T-cell (primary cell): ENCODE results near the gene NEURL4. TPM values are rescaled to one million over a fixed set of nuclear protein-coding genes. Genes with fewer than 3 reads are reported as not detected.

Experiments used
- ATAC-seq, 4 experiments: fragments of 200-7000 bp in 3 of 4; fragments of 150-1000 bp in 1 of 4; cut with Tn5 transposase; replicated peaks in 1 of 4; 1 replicate in 3 of 4; 2 replicates in 1 of 4; pipeline ENCODE4 v1.10.0; 2021; ENCODE audit warnings: moderate library complexity in 3 of 4, mild to moderate bottlenecking in 2 of 4, moderate number of reproducible peaks in 1 of 4
- CTCF ChIA-PET, 2 donors: fragments of 300-600 bp; sonication (Branson Sonifier 250); formaldehyde crosslinking; loops; one replicate each; lab custom pipeline; 2022; ENCODE audit warnings: antibody characterized with exemption in 2 of 2; lab: Charles Lee
- POLR2A ChIA-PET, 2 donors: fragments of 300-600 bp; sonication (Branson Sonifier 250); formaldehyde crosslinking; loops; one replicate each; lab custom pipeline; 2022; ENCODE audit warnings: antibody characterized with exemption in 2 of 2; lab: Charles Lee
- DNase-seq, 35 experiments: peaks; one replicate each; pipeline versions ENCODE4 v3.0.0 to v3.0.0-alpha.2; 2013 to 2023
- H3K27ac ChIP-seq: one replicate; pipeline ENCODE4 v1.5.1; 2013; ENCODE audit warnings: low read length
- H3K27me3 ChIP-seq, 2 experiments: replicated peaks in 1 of 2; 1 replicate in 1 of 2; 2 replicates in 1 of 2; pipeline versions ENCODE4 v1.6.1 to v1.7.0; 2013; ENCODE audit warnings: low read length in 1 of 2, mixed read lengths in 1 of 2; ENCODE audit not compliant: control insufficient read depth in 2 of 2, insufficient read depth in 2 of 2; ENCODE audit errors: extremely low read depth in 1 of 2
- H3K36me3 ChIP-seq, 2 donors: 1 replicate in 1 of 2; 2 replicates in 1 of 2; pipeline versions ENCODE4 v1.6.1 to v1.7.0; 2013; ENCODE audit warnings: low read length in 1 of 2; ENCODE audit not compliant: control insufficient read depth in 2 of 2, insufficient read depth in 1 of 2; ENCODE audit errors: extremely low read depth in 1 of 2
- H3K4me1 ChIP-seq, 2 experiments: 1 replicate in 1 of 2; 2 replicates in 1 of 2; pipeline versions ENCODE4 v1.6.1 to v1.7.0; 2013; ENCODE audit warnings: low read length in 2 of 2, mixed read lengths in 1 of 2; ENCODE audit not compliant: insufficient read depth in 2 of 2, control insufficient read depth in 1 of 2; ENCODE audit errors: extremely low read depth in 1 of 2
- H3K4me3 ChIP-seq, 2 donors: 1 replicate in 1 of 2; 2 replicates in 1 of 2; pipeline versions ENCODE4 v1.5.1 to v1.7.0; 2013; ENCODE audit warnings: mild to moderate bottlenecking in 2 of 2, low read length in 1 of 2, moderate library complexity in 1 of 2; ENCODE audit not compliant: control insufficient read depth in 1 of 2; ENCODE audit errors: extremely low read depth in 1 of 2
- H3K9me3 ChIP-seq: 2 replicates; pipeline ENCODE4 v1.7.0; 2013
- H3K27ac Mint-ChIP-seq, 2 donors: one replicate each; pipeline ENCODE4 v1.8.0; 2020 to 2021; ENCODE audit warnings: mild to moderate bottlenecking in 2 of 2, mixed read lengths in 2 of 2
- H3K27me3 Mint-ChIP-seq, 2 donors: one replicate each; pipeline ENCODE4 v1.8.0; 2021 to 2022; ENCODE audit warnings: mixed read lengths in 2 of 2
- H3K36me3 Mint-ChIP-seq: one replicate; pipeline ENCODE4 v1.8.0; 2021; ENCODE audit warnings: mixed read lengths
- H3K4me1 Mint-ChIP-seq, 3 donors: one replicate each; pipeline ENCODE4 v1.8.0; 2020 to 2022; ENCODE audit warnings: mixed read lengths in 3 of 3, mild to moderate bottlenecking in 1 of 3
- H3K4me3 Mint-ChIP-seq, 3 donors: one replicate each; pipeline ENCODE4 v1.8.0; 2020 to 2022; ENCODE audit warnings: mild to moderate bottlenecking in 3 of 3, mixed read lengths in 3 of 3, moderate library complexity in 3 of 3
- H3K9me3 Mint-ChIP-seq, 3 donors: one replicate each; pipeline ENCODE4 v1.8.0; 2020 to 2022; ENCODE audit warnings: mixed read lengths in 3 of 3
- WGBS: methylation state at CpG from one replicate; pipeline ENCODE4 v1.1.5; 2013; ENCODE audit warnings: missing lambda C conversion rate; ENCODE audit not compliant: insufficient coverage; 5-methylcytosine and 5-hydroxymethylcytosine counted together
- total RNA-seq, 35 experiments: library from RNA in 6 of 35; stranded (reverse) in 6 of 35; fragments of 120-200 nt in 1 of 35; gene quantifications; one replicate each; pipeline versions ENCODE4 v1.2.1 to v1.2.4 and lab custom pipeline; 2013 to 2026

Gene NEURL4
- total RNA-seq, 5 donors from 2014 or later (not counting 1 experiment from before 2014, with no cell fraction given): 49.5 to 90.2 (median 80.0) TPM

DNA sequence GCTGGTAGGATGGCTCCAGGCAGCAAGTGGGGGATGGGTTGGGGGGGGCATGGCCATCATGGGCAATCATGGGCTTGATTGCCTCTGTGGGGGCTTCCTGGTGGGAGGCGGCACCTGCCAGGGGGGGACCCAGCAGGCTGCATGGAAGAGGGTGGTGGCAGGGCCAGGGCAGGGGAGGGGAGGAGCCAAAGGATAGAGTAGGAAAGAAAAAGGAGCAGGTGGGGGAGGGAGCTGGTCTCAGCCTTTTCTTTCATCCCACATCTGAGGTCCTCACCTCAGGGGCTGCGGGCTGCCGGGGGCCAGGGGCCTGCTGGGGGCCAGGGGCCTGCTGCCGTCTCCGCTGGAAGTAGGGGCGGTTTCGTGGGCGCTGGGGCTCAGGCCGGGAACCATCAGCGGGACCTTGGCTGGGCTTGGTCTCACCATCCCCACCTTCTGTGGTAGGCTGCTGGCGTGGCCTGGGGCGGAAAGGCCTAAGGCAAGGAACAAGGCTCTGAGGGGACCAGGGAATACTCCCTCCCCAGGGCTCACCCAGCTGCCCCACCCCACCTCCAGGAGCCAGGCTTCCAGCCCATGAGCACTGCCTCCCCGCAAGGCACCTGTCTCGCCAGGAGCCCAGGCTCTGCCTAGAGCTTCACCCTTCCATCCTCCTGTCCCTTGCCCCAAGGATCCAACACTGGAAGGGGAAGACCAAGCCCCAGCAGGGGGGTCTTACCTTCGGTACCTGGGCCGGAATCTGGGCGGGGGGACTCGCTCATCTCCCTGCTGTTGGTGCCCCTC lies 39.7 kb downstream of the NEURL4 start:
- WGBS: 75% methylated on average over 5 of the region's 18 CpGs
- H3K36me3 Mint-ChIP-seq: no peaks in the 10 kb centered on the region
- H3K27me3 Mint-ChIP-seq: peaks cover 7 to 38% of the 10 kb centered on the region in 2 donors
- no peak for ATAC-seq
- no peak overlapping the region for H3K4me3 ChIP-seq
- DNase-seq: no peak
- no peaks in the 10 kb centered on the region for H3K9me3 Mint-ChIP-seq
- H3K27ac Mint-ChIP-seq: no peak overlapping the region
- ChIA-PET CTCF (no interaction called here), POLR2A (no interaction called here)
- H3K4me3 Mint-ChIP-seq: no peak overlapping the region
- H3K27me3 ChIP-seq: peaks cover 4 to 83% of the 10 kb centered on the region in 2 experiments
- peaks cover 0 to 9% of the 10 kb centered on the region in 2 experiments for H3K4me1 ChIP-seq
- H3K36me3 ChIP-seq: no peaks in the 10 kb centered on the region
- H3K4me1 Mint-ChIP-seq: peaks cover 5 to 8% (median 6%) of the 10 kb centered on the region in 3 donors
- H3K27ac ChIP-seq: no peak overlapping the region
- no peaks in the 10 kb centered on the region for H3K9me3 ChIP-seq

DNA sequence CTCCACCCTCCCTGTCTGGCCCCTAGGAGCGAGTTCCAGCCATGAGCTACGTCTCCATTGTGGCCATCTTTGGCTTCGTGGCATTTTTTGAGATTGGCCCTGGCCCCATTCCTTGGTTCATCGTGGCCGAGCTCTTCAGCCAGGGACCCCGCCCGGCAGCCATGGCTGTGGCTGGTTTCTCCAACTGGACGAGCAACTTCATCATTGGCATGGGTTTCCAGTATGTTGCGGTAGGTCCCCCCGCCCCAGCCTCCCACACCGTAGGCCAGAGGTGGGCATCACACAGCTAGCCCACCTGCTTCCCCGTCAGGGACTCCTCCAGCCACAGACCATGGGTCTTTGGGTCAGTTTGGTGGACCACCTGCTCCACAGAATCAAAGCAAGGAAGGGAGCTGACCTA lies 43.5 kb downstream of the NEURL4 start:
- no peak for DNase-seq
- no peaks in the 10 kb centered on the region for H3K36me3 ChIP-seq
- H3K27ac ChIP-seq: no peak overlapping the region
- ChIA-PET POLR2A (no interaction called here), CTCF (interaction anchor here in 1 of 2 donors (1.1 kb wide), 1 partner anchor 12 kb away, joined by 7 read pairs; no protein-coding TSS in a partner anchor)
- H3K27me3 Mint-ChIP-seq: peaks cover 16 to 51% of the 10 kb centered on the region in 2 donors
- no peak overlapping the region for H3K4me3 Mint-ChIP-seq
- peaks cover 13 to 25% (median 17%) of the 10 kb centered on the region in 3 donors for H3K4me1 Mint-ChIP-seq
- H3K27ac Mint-ChIP-seq: no peak overlapping the region
- peaks cover 6 to 20% of the 10 kb centered on the region in 2 experiments for H3K4me1 ChIP-seq
- no peaks in the 10 kb centered on the region for H3K9me3 Mint-ChIP-seq
- peaks cover 0 to 89% of the 10 kb centered on the region in 2 experiments for H3K27me3 ChIP-seq
- H3K9me3 ChIP-seq: no peaks in the 10 kb centered on the region
- no peaks in the 10 kb centered on the region for H3K36me3 Mint-ChIP-seq
- ATAC-seq: no peak
- 81% methylated on average over 12 of the region's 12 CpGs for WGBS
- no peak overlapping the region for H3K4me3 ChIP-seq

DNA sequence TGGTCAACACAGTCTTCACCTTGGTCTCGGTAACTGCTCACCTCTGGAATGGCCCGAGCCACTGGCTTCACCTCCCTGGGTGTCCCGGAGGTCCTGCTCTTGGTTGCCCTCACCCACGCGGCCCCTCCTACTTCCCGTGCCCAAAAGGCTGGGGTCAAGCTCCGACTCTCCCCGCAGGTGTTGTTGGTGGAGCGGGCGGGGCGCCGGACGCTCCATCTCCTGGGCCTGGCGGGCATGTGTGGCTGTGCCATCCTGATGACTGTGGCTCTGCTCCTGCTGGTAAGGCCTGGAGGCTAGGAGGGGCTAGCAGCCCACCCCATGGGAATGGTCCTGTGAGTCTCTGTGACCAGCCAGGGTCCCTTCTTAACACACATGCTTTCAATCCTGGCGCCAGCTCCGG lies 44.2 kb downstream of the NEURL4 start:
- H3K4me1 Mint-ChIP-seq: peaks cover 16 to 32% (median 25%) of the 10 kb centered on the region in 3 donors
- H3K27me3 Mint-ChIP-seq: peaks cover 19 to 48% of the 10 kb centered on the region in 2 donors
- ChIA-PET POLR2A (no interaction called here), CTCF (interaction anchor here in 1 of 2 donors (1.1 kb wide), 1 partner anchor 13 kb away, joined by 7 read pairs; no protein-coding TSS in a partner anchor)
- H3K9me3 Mint-ChIP-seq: no peaks in the 10 kb centered on the region
- Histone ChIP-seq H3K27ac (no peak overlapping the region), H3K9me3 (no peaks in the 10 kb centered on the region), H3K4me3 (no peak overlapping the region), H3K36me3 (no peaks in the 10 kb centered on the region), H3K4me1 (peaks cover 6 to 26% of the 10 kb centered on the region in 2 experiments), H3K27me3 (peaks cover 0 to 84% of the 10 kb centered on the region in 2 experiments)
- no peak for ATAC-seq
- H3K36me3 Mint-ChIP-seq: no peaks in the 10 kb centered on the region
- H3K4me3 Mint-ChIP-seq: no peak overlapping the region
- WGBS: 98% methylated on average over 13 of the region's 16 CpGs
- no peak for DNase-seq
- no peak overlapping the region for H3K27ac Mint-ChIP-seq

DNA sequence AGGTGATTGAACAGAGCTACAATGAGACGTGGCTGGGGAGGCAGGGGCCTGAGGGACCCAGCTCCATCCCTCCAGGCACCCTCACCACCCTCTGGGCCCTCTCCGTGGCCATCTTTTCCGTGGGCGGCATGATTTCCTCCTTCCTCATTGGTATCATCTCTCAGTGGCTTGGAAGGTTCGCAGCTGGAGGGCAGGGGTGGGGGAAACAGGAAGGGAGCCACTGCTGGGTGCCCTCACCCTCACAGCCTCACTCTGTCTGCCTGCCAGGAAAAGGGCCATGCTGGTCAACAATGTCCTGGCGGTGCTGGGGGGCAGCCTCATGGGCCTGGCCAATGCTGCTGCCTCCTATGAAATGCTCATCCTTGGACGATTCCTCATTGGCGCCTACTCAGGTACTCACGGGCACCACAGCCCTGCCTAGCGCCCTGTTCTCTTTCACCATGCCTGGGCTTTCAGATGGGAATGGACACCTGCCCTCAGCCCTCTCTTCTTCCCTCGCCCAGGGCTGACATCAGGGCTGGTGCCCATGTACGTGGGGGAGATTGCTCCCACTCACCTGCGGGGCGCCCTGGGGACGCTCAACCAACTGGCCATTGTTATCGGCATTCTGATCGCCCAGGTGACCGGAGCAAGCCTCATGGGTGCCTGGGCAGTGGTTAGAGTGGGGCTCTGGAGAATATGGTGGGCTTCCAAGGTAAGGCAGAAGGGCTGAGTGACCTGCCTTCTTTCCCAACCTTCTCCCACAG lies 45.5 kb downstream of the NEURL4 start:
- H3K4me1 ChIP-seq: peaks cover 6 to 26% of the 10 kb centered on the region in 2 experiments
- WGBS: 77% methylated on average over 4 of the region's 18 CpGs
- POLR2A ChIA-PET: no interaction called here

DNA sequence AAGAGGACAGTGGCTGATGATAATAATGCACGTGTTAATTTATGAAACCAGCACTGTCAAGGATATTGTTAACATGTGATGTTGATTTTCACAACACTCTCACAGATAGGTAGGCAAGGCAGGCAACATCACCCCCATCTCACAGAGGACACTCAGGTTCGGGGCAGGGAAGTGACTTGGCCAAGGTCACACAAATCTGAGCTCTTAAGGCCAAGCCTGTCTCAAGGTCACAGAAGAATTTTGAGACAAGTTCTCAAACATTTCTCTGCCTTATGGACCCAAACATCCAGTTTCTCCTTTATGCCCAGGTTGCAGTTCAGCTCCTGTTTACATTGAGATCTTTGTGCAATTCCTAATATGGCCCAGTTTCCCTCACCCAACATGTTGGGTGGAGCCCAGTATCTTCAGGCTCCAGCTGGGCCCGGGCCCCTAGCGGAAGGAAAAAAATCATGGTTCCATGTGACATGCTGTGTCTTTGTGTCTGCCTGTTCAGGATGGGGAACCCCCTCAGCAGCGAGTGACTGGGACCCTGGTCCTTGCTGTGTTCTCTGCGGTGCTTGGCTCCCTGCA lies 46.3 kb downstream of the NEURL4 start:
- peaks cover 0 to 70% of the 10 kb centered on the region in 2 experiments for H3K27me3 ChIP-seq
- H3K9me3 ChIP-seq: no peaks in the 10 kb centered on the region
- Mint-ChIP-seq H3K36me3 (no peaks in the 10 kb centered on the region), H3K4me3 (peak overlapping the region in 2 of 3 donors; percentile 21 to 77), H3K9me3 (no peaks in the 10 kb centered on the region), H3K27ac (no peak overlapping the region), H3K27me3 (peaks cover 12 to 41% of the 10 kb centered on the region in 2 donors), H3K4me1 (peaks cover 16 to 34% (median 26%) of the 10 kb centered on the region in 3 donors)
- ChIA-PET CTCF (interaction anchor here (0.5 to 0.8 kb wide), 2 partner anchors 68 to 239 kb away, joined by 3 to 4 read pairs; no protein-coding TSS in a partner anchor), POLR2A (no interaction called here)
- DNase-seq: no peak
- peaks cover 6 to 26% of the 10 kb centered on the region in 2 experiments for H3K4me1 ChIP-seq
- ATAC-seq: no peak
- H3K27ac ChIP-seq: no peak overlapping the region
- no peaks in the 10 kb centered on the region for H3K36me3 ChIP-seq
- no peak overlapping the region for H3K4me3 ChIP-seq
- 81% methylated on average over 5 of the region's 6 CpGs for WGBS

More for the DNA sequence above, 45.5 kb downstream of the NEURL4 start:
- Mint-ChIP-seq H3K4me3 (peak overlapping the region in 1 of 3 donors; percentile 77), H3K9me3 (no peaks in the 10 kb centered on the region), H3K27ac (no peak overlapping the region), H3K4me1 (peaks cover 16 to 34% (median 26%) of the 10 kb centered on the region in 3 donors), H3K36me3 (no peaks in the 10 kb centered on the region), H3K27me3 (peaks cover 19 to 45% of the 10 kb centered on the region in 2 donors)
- ATAC-seq (no peak), DNase-seq (no peak)
- no peak overlapping the region for H3K27ac ChIP-seq
- H3K9me3 ChIP-seq: no peaks in the 10 kb centered on the region
- CTCF ChIA-PET: interaction anchor here in 1 of 2 donors (0.5 kb wide), 1 partner anchor 808 kb away, joined by 3 read pairs; no protein-coding TSS in a partner anchor
- H3K4me3 ChIP-seq: no peak overlapping the region
- H3K36me3 ChIP-seq: no peaks in the 10 kb centered on the region
- H3K27me3 ChIP-seq: peaks cover 0 to 74% of the 10 kb centered on the region in 2 experiments
